Measurements from ENCODE around the gene MGMT. TPM values are rescaled to one million over a fixed set of nuclear protein-coding genes. Genes with fewer than 3 reads are reported as not detected.

Gene MGMT
- total RNA-seq, 1 experiment from 2014 or later = 11.5 TPM

DNA sequence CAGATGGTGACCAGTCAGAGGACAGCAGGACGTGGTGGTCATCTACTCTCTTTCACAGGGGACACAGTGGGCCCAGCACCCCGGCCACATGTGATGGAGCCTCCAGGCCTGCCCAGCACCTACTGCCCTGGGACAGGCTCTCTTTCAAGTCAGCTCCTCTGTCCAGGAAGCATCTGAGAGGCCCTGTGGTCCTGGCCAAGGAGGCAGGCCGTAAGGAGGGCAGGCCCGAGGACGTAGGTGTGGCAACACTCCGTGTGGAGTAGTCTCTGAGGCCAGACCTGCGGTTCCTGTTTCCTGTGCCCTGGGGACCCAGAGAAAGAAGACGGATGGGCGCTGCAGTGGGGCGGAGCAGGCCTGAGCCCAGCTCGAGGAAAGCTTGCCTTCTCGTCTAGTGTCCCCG is 317.9 kb downstream of the MGMT start:
- Histone ChIP-seq H3K79me2 (ENCODE audit: insufficient read depth, low read length) (no peaks in the 10 kb centered on the region), H3K27ac (ENCODE audit: low read depth, low read length) (no peak overlapping the region), H3K9me3 (ENCODE audit: control insufficient read depth in 1 of 2, insufficient read depth in 1 of 2, low read depth in 1 of 2, low read length in 2 of 2) (no peaks in the 10 kb centered on the region), H3K4me2 (ENCODE audit: low read length) (no peak overlapping the region), H3K27me3 (ENCODE audit: insufficient read depth, low read length) (no peaks in the 10 kb centered on the region), H3K36me3 (ENCODE audit: control insufficient read depth in 1 of 2, insufficient read depth in 2 of 2, low read length in 2 of 2) (no peaks in the 10 kb centered on the region), H3K9ac (ENCODE audit: low read length) (no peak overlapping the region), H2AFZ (ENCODE audit: low read depth, low read length, poor library complexity, severe bottlenecking) (no peak overlapping the region), H3K4me3 (replicated peaks in 1 of 2; ENCODE audit: low read depth in 1 of 2, low read length in 2 of 2) (no peak overlapping the region), H3K4me1 (ENCODE audit: control insufficient read depth in 1 of 2, insufficient read depth in 2 of 2, low read length in 2 of 2) (no peaks in the 10 kb centered on the region), H3K9me2 (ENCODE audit: insufficient read depth) (no peaks in the 10 kb centered on the region), H4K20me1 (ENCODE audit: insufficient read depth) (no peaks in the 10 kb centered on the region)
- ChIA-PET RAD21 (ENCODE audit: low non-redundant PET in 1 of 2, low total read pairs in 2 of 2, uncharacterized antibody in 2 of 2, unreplicated experiment in 2 of 2) (no interaction called here), CTCF (no interaction called here), POLR2A (no interaction called here)
- no peak for TF ChIP-seq TCF7L2 (IDR thresholded peaks at IDR 0.05; ENCODE audit: borderline replicate concordance, extremely low read depth, insufficient read depth, insufficient read length)
- TF ChIP-seq, protein P1, sequence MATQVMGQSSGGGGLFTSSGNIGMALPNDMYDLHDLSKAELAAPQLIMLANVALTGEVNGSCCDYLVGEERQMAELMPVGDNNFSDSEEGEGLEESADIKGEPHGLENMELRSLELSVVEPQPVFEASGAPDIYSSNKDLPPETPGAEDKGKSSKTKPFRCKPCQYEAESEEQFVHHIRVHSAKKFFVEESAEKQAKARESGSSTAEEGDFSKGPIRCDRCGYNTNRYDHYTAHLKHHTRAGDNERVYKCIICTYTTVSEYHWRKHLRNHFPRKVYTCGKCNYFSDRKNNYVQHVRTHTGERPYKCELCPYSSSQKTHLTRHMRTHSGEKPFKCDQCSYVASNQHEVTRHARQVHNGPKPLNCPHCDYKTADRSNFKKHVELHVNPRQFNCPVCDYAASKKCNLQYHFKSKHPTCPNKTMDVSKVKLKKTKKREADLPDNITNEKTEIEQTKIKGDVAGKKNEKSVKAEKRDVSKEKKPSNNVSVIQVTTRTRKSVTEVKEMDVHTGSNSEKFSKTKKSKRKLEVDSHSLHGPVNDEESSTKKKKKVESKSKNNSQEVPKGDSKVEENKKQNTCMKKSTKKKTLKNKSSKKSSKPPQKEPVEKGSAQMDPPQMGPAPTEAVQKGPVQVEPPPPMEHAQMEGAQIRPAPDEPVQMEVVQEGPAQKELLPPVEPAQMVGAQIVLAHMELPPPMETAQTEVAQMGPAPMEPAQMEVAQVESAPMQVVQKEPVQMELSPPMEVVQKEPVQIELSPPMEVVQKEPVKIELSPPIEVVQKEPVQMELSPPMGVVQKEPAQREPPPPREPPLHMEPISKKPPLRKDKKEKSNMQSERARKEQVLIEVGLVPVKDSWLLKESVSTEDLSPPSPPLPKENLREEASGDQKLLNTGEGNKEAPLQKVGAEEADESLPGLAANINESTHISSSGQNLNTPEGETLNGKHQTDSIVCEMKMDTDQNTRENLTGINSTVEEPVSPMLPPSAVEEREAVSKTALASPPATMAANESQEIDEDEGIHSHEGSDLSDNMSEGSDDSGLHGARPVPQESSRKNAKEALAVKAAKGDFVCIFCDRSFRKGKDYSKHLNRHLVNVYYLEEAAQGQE (IDR thresholded peaks at IDR 0.05; ENCODE audit: low read depth) = no peak
- TF ChIP-seq ZNF274 (IDR thresholded peaks at IDR 0.05; ENCODE audit: low read depth, low read length) = no peak
- no peak for TF ChIP-seq ZFX (IDR thresholded peaks at IDR 0.05)
- TF ChIP-seq, protein P2, sequence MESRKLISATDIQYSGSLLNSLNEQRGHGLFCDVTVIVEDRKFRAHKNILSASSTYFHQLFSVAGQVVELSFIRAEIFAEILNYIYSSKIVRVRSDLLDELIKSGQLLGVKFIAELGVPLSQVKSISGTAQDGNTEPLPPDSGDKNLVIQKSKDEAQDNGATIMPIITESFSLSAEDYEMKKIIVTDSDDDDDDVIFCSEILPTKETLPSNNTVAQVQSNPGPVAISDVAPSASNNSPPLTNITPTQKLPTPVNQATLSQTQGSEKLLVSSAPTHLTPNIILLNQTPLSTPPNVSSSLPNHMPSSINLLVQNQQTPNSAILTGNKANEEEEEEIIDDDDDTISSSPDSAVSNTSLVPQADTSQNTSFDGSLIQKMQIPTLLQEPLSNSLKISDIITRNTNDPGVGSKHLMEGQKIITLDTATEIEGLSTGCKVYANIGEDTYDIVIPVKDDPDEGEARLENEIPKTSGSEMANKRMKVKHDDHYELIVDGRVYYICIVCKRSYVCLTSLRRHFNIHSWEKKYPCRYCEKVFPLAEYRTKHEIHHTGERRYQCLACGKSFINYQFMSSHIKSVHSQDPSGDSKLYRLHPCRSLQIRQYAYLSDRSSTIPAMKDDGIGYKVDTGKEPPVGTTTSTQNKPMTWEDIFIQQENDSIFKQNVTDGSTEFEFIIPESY (IDR thresholded peaks at IDR 0.05; ENCODE audit: extremely low read depth, insufficient replicate concordance, low read length) = no peak
- TF ChIP-seq POLR2A (IDR thresholded peaks at IDR 0.05; ENCODE audit: borderline replicate concordance, extremely low read depth, insufficient read depth, insufficient read length) = no peak
- no peak for TF ChIP-seq EZH2phosphoT487 (IDR thresholded peaks at IDR 0.05; ENCODE audit: borderline replicate concordance)
- no peak for TF ChIP-seq EGR1 (IDR thresholded peaks at IDR 0.05; ENCODE audit: low read depth)
- no peak for TF ChIP-seq SP1 (IDR thresholded peaks at IDR 0.05; ENCODE audit: low read depth)
- TF ChIP-seq SIN3A (IDR thresholded peaks at IDR 0.05; ENCODE audit: low read depth) = no peak
- intact Hi-C loops (cut with micrococcal nuclease) = no loop called here
- ATAC-seq (no peak), DNase-seq (ENCODE audit: low read depth, low spot score) (no peak)
- no TSS peak for BruUV-seq (replicated peaks)
